Heart left ventricle (tissue), 13 donors: ENCODE results near the gene SCPEP1.

Source experiments
- POLR2A ChIP-seq, 2 donors: fragments of 450-650 bp; IDR thresholded peaks; one replicate each; pipeline ENCODE4 v1.6.1; 2017; ENCODE audit warnings: antibody characterized with exemption in 2 of 2, mild to moderate bottlenecking in 2 of 2, moderate library complexity in 2 of 2
- TF ChIP-seq, protein P1 (sequence below), 12 donors: fragments of 200-600 bp; sonication (generic) in 4 of 12; IDR thresholded peaks; one replicate each; pipeline versions ENCODE4 v1.5.0 to v1.8.0; 2018 to 2022; ENCODE audit warnings: antibody characterized with exemption in 12 of 12, mild to moderate bottlenecking in 5 of 12
- donor health status: ischemic (EF 13 %, LVEDD 7.1; RV severe dilation, severe dysfunction).
- donor health status: DM: no; HTN: yes; CAD: no.
- donor health status: DM: no; HTN: no; CAD: no.
- donor health status: ischemic (EF 25% LVEDD 6.9; RV normal size, moderate dysfunction).
- donor health status: ischemic (EF 25% LVEDD 5.7; RV mildly dilated, moderate dysfunction).
- donor health status: ischemic (EF 35%, LVEDD 5.7; RV mildly dilated, moderate dysfunction).
- donor health status: nonischemic (EF 11% LVEDD 7.7; RV severe dilation, severe dysfunction).
- donor health status: DM: yes; HTN: yes; CAD: no.
- donor health status: PGD.
- donor health status: ischemic (EF 29% LVEDD 5.4; RV normal size, mild dysfunction).
- donor health status: nonischemic (EF 23%, LVEDD 6.1; RV moderate dilation, normal function).

DNA sequence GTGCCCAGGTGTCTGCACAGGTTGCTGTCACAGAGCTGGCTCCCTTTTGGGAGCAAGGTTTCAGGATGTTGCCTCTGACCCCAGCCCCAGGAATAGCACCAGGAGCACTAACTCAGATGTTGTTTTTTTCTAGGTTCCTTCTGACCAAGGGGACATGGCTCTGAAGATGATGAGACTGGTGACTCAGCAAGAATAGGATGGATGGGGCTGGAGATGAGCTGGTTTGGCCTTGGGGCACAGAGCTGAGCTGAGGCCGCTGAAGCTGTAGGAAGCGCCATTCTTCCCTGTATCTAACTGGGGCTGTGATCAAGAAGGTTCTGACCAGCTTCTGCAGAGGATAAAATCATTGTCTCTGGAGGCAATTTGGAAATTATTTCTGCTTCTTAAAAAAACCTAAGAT lies 28.1 kb downstream of the SCPEP1 start:
- TF ChIP-seq, protein P1, sequence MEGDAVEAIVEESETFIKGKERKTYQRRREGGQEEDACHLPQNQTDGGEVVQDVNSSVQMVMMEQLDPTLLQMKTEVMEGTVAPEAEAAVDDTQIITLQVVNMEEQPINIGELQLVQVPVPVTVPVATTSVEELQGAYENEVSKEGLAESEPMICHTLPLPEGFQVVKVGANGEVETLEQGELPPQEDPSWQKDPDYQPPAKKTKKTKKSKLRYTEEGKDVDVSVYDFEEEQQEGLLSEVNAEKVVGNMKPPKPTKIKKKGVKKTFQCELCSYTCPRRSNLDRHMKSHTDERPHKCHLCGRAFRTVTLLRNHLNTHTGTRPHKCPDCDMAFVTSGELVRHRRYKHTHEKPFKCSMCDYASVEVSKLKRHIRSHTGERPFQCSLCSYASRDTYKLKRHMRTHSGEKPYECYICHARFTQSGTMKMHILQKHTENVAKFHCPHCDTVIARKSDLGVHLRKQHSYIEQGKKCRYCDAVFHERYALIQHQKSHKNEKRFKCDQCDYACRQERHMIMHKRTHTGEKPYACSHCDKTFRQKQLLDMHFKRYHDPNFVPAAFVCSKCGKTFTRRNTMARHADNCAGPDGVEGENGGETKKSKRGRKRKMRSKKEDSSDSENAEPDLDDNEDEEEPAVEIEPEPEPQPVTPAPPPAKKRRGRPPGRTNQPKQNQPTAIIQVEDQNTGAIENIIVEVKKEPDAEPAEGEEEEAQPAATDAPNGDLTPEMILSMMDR (IDR thresholded peaks at IDR 0.05) = no peak
- TF ChIP-seq POLR2A (IDR thresholded peaks at IDR 0.05) = no peak
